GM10248 (cell line): ENCODE data around the gene P2RY2.

Experiments used
- CTCF ChIA-PET: fragments of 300-600 bp; sonication (Branson Sonifier 250); formaldehyde crosslinking; extraction: SDS; loops from one replicate; lab custom pipeline; 2021; ENCODE audit warnings: antibody characterized with exemption; lab: Yijun Ruan, JAX
- POLR2A ChIA-PET: fragments of 350-650 bp; sonication (Branson Sonifier 250); formaldehyde crosslinking; extraction: SDS; loops from one replicate; lab custom pipeline; 2020; ENCODE audit warnings: antibody characterized with exemption; lab: Yijun Ruan, JAX
- DNase-seq: peaks from one replicate; pipeline ENCODE4 v3.0.0; 2012; ENCODE audit errors: extremely low spot score
- TF ChIP-seq, protein P1 (sequence below): IDR thresholded peaks from 2 replicates; pipeline ENCODE4 v1.5.1; 2012; ENCODE audit warnings: mild to moderate bottlenecking, low read depth; ENCODE audit errors: extremely low read depth, missing control alignments, control extremely low read depth

The P2RY2 gene

DNA sequence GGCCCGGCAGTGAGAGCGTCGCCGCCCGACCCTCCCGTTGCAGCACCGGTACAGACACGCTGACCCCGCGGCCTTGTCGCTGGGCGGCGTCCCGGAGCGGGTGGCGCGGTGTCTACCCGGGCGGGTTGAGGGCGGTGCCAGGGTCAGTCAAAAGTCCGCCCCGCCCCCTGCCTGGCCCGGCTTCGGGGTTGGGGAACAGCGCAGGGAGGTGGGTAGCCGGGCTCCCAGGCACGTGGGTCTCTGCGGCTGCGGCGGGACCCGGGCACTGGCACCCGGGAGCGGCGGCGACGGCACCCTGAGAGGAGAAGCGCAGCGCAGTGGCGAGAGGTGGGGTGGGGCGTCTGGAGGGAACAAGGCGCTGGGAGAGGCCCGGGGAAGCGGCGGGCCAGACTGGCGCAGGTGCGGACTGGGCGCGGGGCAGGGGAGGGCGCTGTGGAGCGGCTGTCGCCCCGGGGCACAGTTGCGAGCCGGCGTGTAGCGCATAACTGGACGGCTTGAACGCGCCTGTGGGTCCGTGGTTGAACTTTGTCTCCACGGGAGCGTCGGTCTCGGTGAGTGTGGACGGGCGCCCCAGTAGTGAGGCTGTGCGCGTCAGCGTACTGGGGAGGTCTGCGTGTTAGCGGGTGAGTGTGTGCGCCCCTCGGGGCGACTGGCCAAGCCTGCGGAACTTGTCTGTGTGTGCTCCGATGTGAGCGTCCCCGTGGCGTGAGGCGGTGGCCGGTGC is at the start of gene P2RY2:
P2RY2 (plus strand) TSS at position 176 of the 724 bp plus-strand sequence. CDS start 15,879 bp downstream, outside the sequence.
- ChIA-PET CTCF (interaction anchor here (0.8 to 2.3 kb wide), 7 partner anchors 10 to 457 kb away, joined by 3 to 12 read pairs (median 4); no protein-coding TSS in a partner anchor), POLR2A (no interaction called here)
- DNase-seq: peak; percentile 58
- TF ChIP-seq, protein P1, sequence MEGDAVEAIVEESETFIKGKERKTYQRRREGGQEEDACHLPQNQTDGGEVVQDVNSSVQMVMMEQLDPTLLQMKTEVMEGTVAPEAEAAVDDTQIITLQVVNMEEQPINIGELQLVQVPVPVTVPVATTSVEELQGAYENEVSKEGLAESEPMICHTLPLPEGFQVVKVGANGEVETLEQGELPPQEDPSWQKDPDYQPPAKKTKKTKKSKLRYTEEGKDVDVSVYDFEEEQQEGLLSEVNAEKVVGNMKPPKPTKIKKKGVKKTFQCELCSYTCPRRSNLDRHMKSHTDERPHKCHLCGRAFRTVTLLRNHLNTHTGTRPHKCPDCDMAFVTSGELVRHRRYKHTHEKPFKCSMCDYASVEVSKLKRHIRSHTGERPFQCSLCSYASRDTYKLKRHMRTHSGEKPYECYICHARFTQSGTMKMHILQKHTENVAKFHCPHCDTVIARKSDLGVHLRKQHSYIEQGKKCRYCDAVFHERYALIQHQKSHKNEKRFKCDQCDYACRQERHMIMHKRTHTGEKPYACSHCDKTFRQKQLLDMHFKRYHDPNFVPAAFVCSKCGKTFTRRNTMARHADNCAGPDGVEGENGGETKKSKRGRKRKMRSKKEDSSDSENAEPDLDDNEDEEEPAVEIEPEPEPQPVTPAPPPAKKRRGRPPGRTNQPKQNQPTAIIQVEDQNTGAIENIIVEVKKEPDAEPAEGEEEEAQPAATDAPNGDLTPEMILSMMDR: peak; percentile 43

DNA sequence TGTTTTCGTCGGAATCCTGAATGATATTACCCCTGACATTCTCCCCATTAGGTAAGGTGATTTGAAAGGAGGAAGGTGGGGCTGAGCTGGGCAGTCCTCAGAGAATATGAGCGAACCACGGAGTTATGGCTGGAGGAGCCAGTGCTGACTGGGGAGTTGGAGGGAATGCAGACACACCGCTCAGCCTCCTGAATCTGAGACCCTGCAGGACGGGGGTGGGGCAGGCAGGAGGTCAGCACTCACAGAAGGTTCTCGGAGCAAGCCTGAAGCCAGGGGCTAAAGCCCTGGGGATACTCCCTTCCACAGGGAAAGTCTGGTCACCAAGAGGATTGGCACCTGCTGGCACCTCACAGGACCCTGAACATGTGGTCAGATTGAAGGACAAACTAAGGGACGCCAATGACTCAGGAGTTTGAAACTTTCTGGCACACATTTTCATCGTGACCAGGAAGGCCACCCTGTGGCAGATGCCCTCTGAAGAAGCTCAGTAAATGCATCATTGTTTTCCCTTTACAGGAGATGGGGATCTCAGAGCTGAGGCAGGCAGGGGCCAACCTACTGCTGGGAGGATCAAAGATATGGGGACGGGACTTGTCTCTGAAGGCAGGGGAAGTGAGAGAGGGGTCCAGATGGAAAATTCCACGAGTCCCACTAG is 49.0 kb upstream of the P2RY2 start:
- ChIA-PET CTCF (interaction anchor here (0.7 to 9.8 kb wide), 7 partner anchors 9 to 375 kb away, joined by 3 to 115 read pairs (median 3); no protein-coding TSS in a partner anchor), POLR2A (interaction anchor here (0.5 kb wide), 1 partner anchor 377 kb away, joined by 5 read pairs; no protein-coding TSS in a partner anchor)
- DNase-seq: no peak
- TF ChIP-seq, protein P1: no peak

DNA sequence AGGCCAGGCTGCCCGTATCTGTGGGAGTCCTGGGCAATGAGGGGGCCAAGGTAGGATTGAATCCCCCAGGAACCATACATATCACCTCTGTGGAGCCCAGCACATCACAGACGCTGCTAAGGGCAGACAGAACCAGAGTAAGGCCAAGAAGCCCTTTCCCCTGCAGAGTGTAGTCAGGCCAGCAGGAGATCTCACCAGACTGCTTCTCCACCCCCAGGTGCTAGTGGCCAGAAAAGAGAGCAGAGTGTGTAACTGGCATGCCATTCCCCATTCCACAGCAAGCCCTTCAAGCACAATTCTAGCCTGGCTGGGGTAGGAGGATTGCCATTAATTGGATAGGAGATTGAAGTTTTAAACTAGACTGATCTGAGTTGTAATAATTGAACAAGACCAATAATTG is 47.9 kb upstream of the P2RY2 start:
- no peak for DNase-seq
- POLR2A ChIA-PET: interaction anchor here (0.7 kb wide), 1 partner anchor 10 kb away, joined by 9 read pairs; no protein-coding TSS in a partner anchor
- TF ChIP-seq, protein P1: no peak
- CTCF ChIA-PET: interaction anchor here (0.7 to 9.8 kb wide), 5 partner anchors 8 to 338 kb away, joined by 3 to 115 read pairs (median 3); no protein-coding TSS in a partner anchor

GRCh38 chr11:73171436-73172161 is 46.5 kb upstream of the P2RY2 start:
- TF ChIP-seq, protein P1: no peak
- DNase-seq: no peak
- POLR2A ChIA-PET: no interaction called here
- CTCF ChIA-PET: no interaction called here

DNA sequence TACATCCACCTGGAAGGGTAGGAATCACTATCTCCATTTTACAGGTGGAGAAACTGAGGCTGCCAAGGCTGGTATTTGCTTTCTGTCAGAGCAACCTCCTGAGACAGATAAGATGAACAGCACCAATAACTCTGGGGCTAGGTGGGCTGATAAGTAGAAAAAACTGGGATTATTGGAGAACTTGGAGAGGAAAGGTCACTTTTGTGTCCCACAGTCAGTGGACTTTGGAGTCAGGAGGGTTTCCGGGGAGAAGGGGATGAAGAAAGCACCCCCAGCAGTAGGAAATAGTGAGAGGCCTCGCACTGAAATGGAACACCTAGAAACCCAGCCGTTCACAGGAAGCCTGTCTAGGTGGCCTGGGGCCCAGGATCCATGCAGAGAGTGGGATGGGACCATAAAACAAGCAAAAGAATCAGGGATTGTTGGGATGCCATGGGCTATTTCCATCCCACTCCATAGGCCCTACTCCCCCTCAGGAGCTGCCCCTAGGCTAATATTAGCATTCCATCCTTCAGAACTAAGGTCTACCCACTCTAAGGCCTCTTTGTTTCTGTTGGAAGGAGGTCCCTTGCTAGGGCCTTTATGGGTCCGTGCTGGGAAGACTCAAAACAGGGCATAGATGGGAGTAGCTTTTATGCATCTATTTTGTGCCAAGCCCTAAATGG is 45.0 kb upstream of the P2RY2 start:
- POLR2A ChIA-PET: interaction anchor here (1.0 kb wide), 1 partner anchor 10 kb away, joined by 3 read pairs; no protein-coding TSS in a partner anchor

More for the DNA sequence above, 45.0 kb upstream of the P2RY2 start:
- TF ChIP-seq, protein P1: no peak
- CTCF ChIA-PET: interaction anchor here (0.8 to 1.9 kb wide), 4 partner anchors 13 to 342 kb away, joined by 3 to 7 read pairs (median 4); no protein-coding TSS in a partner anchor
- no peak for DNase-seq
